Neural cell (in vitro differentiated cells): ENCODE measurements around the gene LILRB4. TPM values are rescaled to one million over a fixed set of nuclear protein-coding genes. Genes with fewer than 3 reads are reported as not detected.

Experiments
- H2AFZ ChIP-seq: fragments of 200-600, 300-800 bp; sonication (generic), shearing (Covaris generic); 2 replicates; pipeline ENCODE4 v1.6.0; 2014; ENCODE audit warnings: low read depth, mild to moderate bottlenecking, antibody characterized with exemption, low read length, moderate library complexity
- H3F3A ChIP-seq: fragments of 200-600 bp; shearing (Covaris generic); 2 replicates; pipeline ENCODE4 v1.6.1; 2016; ENCODE audit warnings: mild to moderate bottlenecking, moderate library complexity, mixed read lengths, antibody characterized with exemption, low read length; ENCODE audit not compliant: insufficient read depth, poor library complexity, severe bottlenecking
- H3K27ac ChIP-seq: fragments of 200-600, 300-800 bp; sonication (generic), shearing (Covaris generic); 2 replicates; pipeline ENCODE4 v1.5.1; 2014; ENCODE audit warnings: mild to moderate bottlenecking, low read length, moderate library complexity
- H3K27me3 ChIP-seq: fragments of 300-800, 200-600 bp; sonication (generic), shearing (Covaris generic); 2 replicates; pipeline ENCODE4 v1.6.0; 2014; ENCODE audit warnings: mild to moderate bottlenecking, low read depth, low read length, moderate library complexity; ENCODE audit not compliant: insufficient read depth
- H3K36me3 ChIP-seq: fragments of 300-800, 200-600 bp; sonication (generic), shearing (Covaris generic); 2 replicates; pipeline ENCODE4 v1.5.1; 2014; ENCODE audit warnings: mild to moderate bottlenecking, antibody characterized with exemption, low read length, moderate library complexity; ENCODE audit not compliant: insufficient read depth
- H3K4me2 ChIP-seq: fragments of 300-800, 200-600 bp; sonication (generic), shearing (Covaris generic); 2 replicates; pipeline ENCODE4 v1.6.0; 2014; ENCODE audit warnings: mild to moderate bottlenecking, low read length
- H3K4me3 ChIP-seq: fragments of 300-800, 200-600 bp; sonication (generic), shearing (Covaris generic); 2 replicates; pipeline ENCODE4 v1.5.1; 2014; ENCODE audit warnings: mild to moderate bottlenecking, low read length, moderate library complexity
- H3K79me2 ChIP-seq: fragments of 200-600 bp; shearing (Covaris generic); replicated peaks from 2 replicates; pipeline ENCODE4 v1.6.0; 2014; ENCODE audit warnings: mild to moderate bottlenecking, low read length, moderate library complexity; ENCODE audit not compliant: insufficient read depth
- H3K9ac ChIP-seq: fragments of 300-800, 200-600 bp; sonication (generic), shearing (Covaris generic); 2 replicates; pipeline ENCODE4 v1.6.1; 2016; ENCODE audit warnings: mild to moderate bottlenecking, low read length, mixed read lengths
- H3K9me2 ChIP-seq: fragments of 200-600 bp; shearing (Covaris generic); 2 replicates; pipeline ENCODE4 v1.6.1; 2016; ENCODE audit warnings: mild to moderate bottlenecking, low read length, mixed read lengths; ENCODE audit not compliant: insufficient read depth
- H3K9me3 ChIP-seq: fragments of 200-600, 300-800 bp; sonication (generic), shearing (Covaris generic); 2 replicates; pipeline ENCODE4 v1.6.1; 2016; ENCODE audit warnings: mild to moderate bottlenecking, mixed run types, low read length, moderate library complexity, mixed read lengths
- H4K20me1 ChIP-seq: fragments of 200-600 bp; shearing (Covaris generic); 2 replicates; pipeline ENCODE4 v1.6.1; 2016; ENCODE audit warnings: mild to moderate bottlenecking, mixed run types; ENCODE audit not compliant: insufficient read depth
- EP300 ChIP-seq: fragments of 450-650 bp; conservative IDR thresholded peaks from 2 replicates; pipeline ENCODE4 v1.6.1; 2014; ENCODE audit warnings: antibody characterized with exemption, mild to moderate bottlenecking, moderate library complexity; ENCODE audit not compliant: poor library complexity, severe bottlenecking
- EZH2 ChIP-seq: fragments of 200-600, 300-800 bp; shearing (Covaris generic), sonication (generic); IDR thresholded peaks from 2 replicates; pipeline ENCODE4 v1.6.1; 2014; ENCODE audit warnings: antibody characterized with exemption, low read length, borderline replicate concordance, mild to moderate bottlenecking; ENCODE audit not compliant: insufficient read depth, poor library complexity, severe bottlenecking
- MXI1 ChIP-seq: fragments of 450-650 bp; conservative IDR thresholded peaks from 2 replicates; pipeline ENCODE4 v1.6.1; 2014; ENCODE audit warnings: antibody characterized with exemption, mild to moderate bottlenecking; ENCODE audit not compliant: poor library complexity, severe bottlenecking
- POLR2AphosphoS5 ChIP-seq: IDR thresholded peaks from 2 replicates; pipeline ENCODE4 v1.6.1; 2012
- RAD21 ChIP-seq: fragments of 450-650 bp; conservative IDR thresholded peaks from 2 replicates; pipeline ENCODE4 v1.6.1; 2014; ENCODE audit warnings: antibody characterized with exemption, mild to moderate bottlenecking, moderate library complexity
- SMC3 ChIP-seq: fragments of 450-650 bp; conservative IDR thresholded peaks from 2 replicates; pipeline ENCODE4 v1.6.1; 2014; ENCODE audit warnings: antibody characterized with exemption, mild to moderate bottlenecking, moderate library complexity; ENCODE audit not compliant: poor library complexity
- TAF1 ChIP-seq: IDR thresholded peaks from 2 replicates; pipeline ENCODE4 v1.6.1; 2012; ENCODE audit warnings: low read depth
- polyA plus RNA-seq: library from polyadenylated mRNA; depleted of rRNA; stranded (reverse); fragments of >200 nt; gene quantifications from 2 replicates; pipeline ENCODE4 v1.2.3, GENCODE V29; 2014
- TF ChIP-seq, protein P1 (sequence below): IDR thresholded peaks from 2 replicates; pipeline ENCODE4 v1.6.1; 2012; ENCODE audit warnings: borderline replicate concordance
- TF ChIP-seq, protein P2 (sequence below): fragments of 450-650 bp; IDR thresholded peaks from 2 replicates; pipeline ENCODE4 v1.5.1; 2014; ENCODE audit warnings: antibody characterized with exemption, mild to moderate bottlenecking, moderate library complexity; ENCODE audit not compliant: poor library complexity, severe bottlenecking

The LILRB4 gene
- polyA plus RNA-seq, 1 donor from 2014 or later: not detected

GRCh38 chr19:54704928-54705327, 42.1 kb downstream of the LILRB4 start:
- H3K27me3 ChIP-seq: no peaks in the 10 kb centered on the region
- no peak for TF ChIP-seq POLR2AphosphoS5
- H3K4me2 ChIP-seq: no peak overlapping the region
- H2AFZ ChIP-seq: no peak overlapping the region
- H3K9me2 ChIP-seq: no peaks in the 10 kb centered on the region
- H3K4me3 ChIP-seq: no peak overlapping the region
- H3K36me3 ChIP-seq: no peaks in the 10 kb centered on the region
- no peak overlapping the region for H3K9ac ChIP-seq
- no peaks in the 10 kb centered on the region for H4K20me1 ChIP-seq
- peaks cover 5% of the 10 kb centered on the region for H3K9me3 ChIP-seq
- H3K27ac ChIP-seq: no peak overlapping the region
- H3F3A ChIP-seq: no peaks in the 10 kb centered on the region
- H3K79me2 ChIP-seq: no peaks in the 10 kb centered on the region

GRCh38 chr19:54707962-54708361, 45.2 kb downstream of the LILRB4 start:
- Histone ChIP-seq H4K20me1 (no peaks in the 10 kb centered on the region), H3K27ac (no peak overlapping the region), H3K79me2 (no peaks in the 10 kb centered on the region), H3K27me3 (no peaks in the 10 kb centered on the region), H3K4me3 (no peak overlapping the region), H3K4me2 (no peak overlapping the region), H3F3A (no peaks in the 10 kb centered on the region), H3K36me3 (no peaks in the 10 kb centered on the region), H3K9me3 (peaks cover 1% of the 10 kb centered on the region), H3K9ac (no peak overlapping the region), H2AFZ (no peak overlapping the region), H3K9me2 (no peaks in the 10 kb centered on the region)
- TF ChIP-seq, protein P1, sequence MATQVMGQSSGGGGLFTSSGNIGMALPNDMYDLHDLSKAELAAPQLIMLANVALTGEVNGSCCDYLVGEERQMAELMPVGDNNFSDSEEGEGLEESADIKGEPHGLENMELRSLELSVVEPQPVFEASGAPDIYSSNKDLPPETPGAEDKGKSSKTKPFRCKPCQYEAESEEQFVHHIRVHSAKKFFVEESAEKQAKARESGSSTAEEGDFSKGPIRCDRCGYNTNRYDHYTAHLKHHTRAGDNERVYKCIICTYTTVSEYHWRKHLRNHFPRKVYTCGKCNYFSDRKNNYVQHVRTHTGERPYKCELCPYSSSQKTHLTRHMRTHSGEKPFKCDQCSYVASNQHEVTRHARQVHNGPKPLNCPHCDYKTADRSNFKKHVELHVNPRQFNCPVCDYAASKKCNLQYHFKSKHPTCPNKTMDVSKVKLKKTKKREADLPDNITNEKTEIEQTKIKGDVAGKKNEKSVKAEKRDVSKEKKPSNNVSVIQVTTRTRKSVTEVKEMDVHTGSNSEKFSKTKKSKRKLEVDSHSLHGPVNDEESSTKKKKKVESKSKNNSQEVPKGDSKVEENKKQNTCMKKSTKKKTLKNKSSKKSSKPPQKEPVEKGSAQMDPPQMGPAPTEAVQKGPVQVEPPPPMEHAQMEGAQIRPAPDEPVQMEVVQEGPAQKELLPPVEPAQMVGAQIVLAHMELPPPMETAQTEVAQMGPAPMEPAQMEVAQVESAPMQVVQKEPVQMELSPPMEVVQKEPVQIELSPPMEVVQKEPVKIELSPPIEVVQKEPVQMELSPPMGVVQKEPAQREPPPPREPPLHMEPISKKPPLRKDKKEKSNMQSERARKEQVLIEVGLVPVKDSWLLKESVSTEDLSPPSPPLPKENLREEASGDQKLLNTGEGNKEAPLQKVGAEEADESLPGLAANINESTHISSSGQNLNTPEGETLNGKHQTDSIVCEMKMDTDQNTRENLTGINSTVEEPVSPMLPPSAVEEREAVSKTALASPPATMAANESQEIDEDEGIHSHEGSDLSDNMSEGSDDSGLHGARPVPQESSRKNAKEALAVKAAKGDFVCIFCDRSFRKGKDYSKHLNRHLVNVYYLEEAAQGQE: no peak
- no peak for TF ChIP-seq TAF1
- no peak for TF ChIP-seq EP300
- TF ChIP-seq SMC3: no peak
- TF ChIP-seq MXI1: no peak

GRCh38 chr19:54708781-54709180, 46.0 kb downstream of the LILRB4 start:
- Histone ChIP-seq H3K4me2 (no peak overlapping the region), H3K36me3 (no peaks in the 10 kb centered on the region), H3K79me2 (no peaks in the 10 kb centered on the region), H3K9me3 (no peaks in the 10 kb centered on the region), H3F3A (no peaks in the 10 kb centered on the region), H4K20me1 (no peaks in the 10 kb centered on the region), H3K4me3 (no peak overlapping the region), H3K27ac (no peak overlapping the region), H3K27me3 (no peaks in the 10 kb centered on the region), H3K9ac (no peak overlapping the region), H2AFZ (no peak overlapping the region), H3K9me2 (no peaks in the 10 kb centered on the region)
- TF ChIP-seq, protein P2, sequence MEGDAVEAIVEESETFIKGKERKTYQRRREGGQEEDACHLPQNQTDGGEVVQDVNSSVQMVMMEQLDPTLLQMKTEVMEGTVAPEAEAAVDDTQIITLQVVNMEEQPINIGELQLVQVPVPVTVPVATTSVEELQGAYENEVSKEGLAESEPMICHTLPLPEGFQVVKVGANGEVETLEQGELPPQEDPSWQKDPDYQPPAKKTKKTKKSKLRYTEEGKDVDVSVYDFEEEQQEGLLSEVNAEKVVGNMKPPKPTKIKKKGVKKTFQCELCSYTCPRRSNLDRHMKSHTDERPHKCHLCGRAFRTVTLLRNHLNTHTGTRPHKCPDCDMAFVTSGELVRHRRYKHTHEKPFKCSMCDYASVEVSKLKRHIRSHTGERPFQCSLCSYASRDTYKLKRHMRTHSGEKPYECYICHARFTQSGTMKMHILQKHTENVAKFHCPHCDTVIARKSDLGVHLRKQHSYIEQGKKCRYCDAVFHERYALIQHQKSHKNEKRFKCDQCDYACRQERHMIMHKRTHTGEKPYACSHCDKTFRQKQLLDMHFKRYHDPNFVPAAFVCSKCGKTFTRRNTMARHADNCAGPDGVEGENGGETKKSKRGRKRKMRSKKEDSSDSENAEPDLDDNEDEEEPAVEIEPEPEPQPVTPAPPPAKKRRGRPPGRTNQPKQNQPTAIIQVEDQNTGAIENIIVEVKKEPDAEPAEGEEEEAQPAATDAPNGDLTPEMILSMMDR: no peak
- TF ChIP-seq POLR2AphosphoS5 (no peak), SMC3 (no peak), EP300 (no peak), TAF1 (no peak), MXI1 (no peak), EZH2 (no peak), RAD21 (no peak)
- TF ChIP-seq, protein P1: no peak
